ENCODE results near the gene SNAPC1. TPM values are rescaled to one million over a fixed set of nuclear protein-coding genes. Genes with fewer than 3 reads are reported as not detected.

The SNAPC1 gene
- total RNA-seq, 1 experiment from 2014 or later: 37.4 TPM

DNA sequence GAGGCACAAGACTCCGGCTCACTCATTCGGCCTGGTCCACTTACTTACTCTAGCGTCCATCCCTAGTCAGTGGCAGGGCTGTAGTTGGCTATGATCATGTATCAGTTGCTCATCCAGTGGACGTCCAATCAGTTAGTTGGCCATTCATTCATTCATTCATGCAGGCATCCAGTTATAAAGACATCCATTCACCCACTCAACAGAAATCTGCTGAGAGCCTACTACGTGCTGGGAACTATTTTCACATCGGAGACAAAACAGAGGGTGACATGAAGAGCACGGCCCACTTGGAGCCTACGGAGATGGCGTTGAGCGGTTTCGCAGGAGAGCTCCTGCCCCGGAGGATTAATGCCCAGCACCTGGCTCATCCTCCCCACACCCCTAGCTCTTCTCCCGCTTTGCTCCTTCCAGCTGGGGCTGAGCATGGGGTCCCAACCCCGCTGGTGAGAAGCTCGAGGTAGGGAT, 49.7 kb downstream of the SNAPC1 start:
- DNase-seq (ENCODE audit: low read depth): no peak

- DNase-seq (ENCODE audit: low read depth): no peak
Observed at GRCh38 chr14:61812347-61813095, 50.3 kb downstream of the SNAPC1 start, which contains the start of gene SYT16. SYT16 (plus strand) TSS chr14:61812703.

DNA sequence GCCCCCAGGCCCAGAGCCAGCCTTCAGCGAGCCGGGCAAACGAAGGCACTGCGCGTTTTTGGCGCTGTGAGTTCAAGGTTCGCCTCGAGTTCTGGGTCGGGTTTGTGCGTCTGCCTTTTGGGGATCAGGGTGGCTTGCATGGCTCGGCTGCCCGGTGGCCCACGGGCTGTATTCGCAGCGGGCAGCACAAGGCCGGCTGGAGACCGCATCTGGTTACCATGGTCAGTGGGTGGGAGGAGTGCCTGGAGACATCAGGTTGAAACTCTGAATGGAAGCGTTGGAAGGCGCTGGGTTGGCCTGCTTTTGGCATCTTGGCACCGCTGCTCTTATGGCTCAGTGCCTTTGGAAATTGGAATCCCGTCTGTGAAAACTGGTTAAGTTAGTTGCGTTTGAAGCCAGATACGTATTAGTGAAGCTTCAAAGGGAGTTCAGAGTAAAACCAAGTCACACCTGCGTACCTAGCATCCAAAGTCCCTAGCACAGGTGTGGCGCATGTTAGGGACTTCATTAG, 50.9 kb downstream of the SNAPC1 start:
- no peak for DNase-seq (ENCODE audit: low read depth)

DNA sequence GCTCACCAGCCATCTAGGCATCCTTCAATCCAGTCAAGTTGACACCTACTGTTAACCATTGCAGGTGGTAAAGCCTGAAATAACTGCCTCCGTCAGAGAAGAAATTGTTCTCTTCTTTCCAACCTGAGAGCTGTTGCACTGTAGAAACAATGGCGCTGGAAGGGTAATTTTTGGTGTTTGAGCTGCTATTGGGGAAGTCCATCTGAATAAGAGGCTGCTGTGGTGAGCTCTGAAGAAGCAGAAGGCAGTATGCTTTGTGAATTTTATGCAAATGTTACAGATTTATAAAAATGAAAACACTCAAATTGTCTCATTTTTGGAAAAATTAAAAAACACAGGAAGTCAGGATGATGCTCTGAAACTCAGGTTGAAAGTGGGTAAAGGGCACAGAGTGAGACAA, 60.2 kb downstream of the SNAPC1 start:
- DNase-seq (ENCODE audit: low read depth): no peak

GRCh38 chr14:61832783-61833182, 70.6 kb downstream of the SNAPC1 start:
- DNase-seq (ENCODE audit: low read depth): no peak

- DNase-seq (ENCODE audit: low read depth): no peak
Observed at GRCh38 chr14:61836184-61836583, 74.0 kb downstream of the SNAPC1 start.

DNA sequence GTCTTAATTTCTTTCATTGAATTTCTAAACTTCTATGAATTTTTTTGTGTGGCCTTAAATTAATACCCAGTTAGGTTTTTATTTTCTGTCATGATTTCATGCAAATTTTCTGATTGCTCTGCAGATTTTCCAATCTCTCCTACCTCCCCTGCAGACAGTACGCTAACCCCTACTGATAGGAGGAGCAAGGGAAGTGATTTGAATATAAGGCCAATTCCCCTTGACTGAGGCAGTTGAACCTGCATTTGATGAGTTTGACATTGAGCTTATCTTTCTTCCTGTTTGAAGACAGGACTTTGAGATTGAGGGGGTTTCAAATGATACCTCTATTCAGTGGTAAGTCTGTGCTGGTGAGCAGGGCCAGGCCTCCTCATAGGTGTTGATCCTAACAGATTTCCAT, 74.6 kb downstream of the SNAPC1 start:
- DNase-seq (ENCODE audit: low read depth): no peak

DNA sequence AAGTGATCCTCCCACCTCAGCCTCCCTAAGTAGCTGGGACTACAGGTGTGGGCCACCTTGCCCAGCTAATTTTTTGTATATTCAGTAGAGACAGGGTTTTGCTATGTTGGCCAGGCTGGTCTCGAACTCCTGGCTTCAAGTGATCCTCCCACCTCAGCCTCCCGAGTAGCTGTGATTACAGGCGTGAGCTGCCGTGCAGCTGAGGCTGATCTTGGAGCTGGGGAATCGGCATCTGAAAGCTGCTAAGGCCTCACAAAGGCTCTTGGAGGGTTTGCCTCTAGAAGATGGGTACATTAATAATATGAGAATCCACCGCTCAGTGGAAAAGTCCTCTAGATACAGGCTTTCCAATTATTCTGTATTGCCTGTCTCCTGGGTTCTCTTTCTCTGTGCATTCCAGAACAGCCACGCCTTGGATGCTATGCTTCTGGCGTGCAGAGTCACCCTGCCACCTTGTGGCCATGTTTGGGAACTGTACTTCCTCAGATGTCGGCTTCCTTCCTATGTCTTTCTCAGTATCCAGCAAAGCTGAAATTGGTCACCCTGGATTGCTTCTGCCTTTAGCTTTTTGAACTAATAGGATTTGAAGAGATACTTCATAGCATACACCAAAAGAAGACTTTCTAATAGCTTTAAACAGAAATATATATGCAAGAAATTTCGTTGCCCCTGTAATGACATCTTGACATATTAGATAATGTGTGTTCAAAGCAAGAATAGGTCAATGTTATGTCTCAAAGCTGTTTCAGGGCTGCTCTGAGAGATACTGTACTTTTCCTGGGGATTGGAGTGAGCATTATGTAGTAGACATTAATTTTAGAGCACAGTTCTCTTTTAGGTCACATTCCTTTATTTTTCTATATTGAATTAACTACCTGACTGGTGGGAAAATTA, 75.4 kb downstream of the SNAPC1 start:
- peak; percentile 66 for DNase-seq (ENCODE audit: low read depth)

DNA sequence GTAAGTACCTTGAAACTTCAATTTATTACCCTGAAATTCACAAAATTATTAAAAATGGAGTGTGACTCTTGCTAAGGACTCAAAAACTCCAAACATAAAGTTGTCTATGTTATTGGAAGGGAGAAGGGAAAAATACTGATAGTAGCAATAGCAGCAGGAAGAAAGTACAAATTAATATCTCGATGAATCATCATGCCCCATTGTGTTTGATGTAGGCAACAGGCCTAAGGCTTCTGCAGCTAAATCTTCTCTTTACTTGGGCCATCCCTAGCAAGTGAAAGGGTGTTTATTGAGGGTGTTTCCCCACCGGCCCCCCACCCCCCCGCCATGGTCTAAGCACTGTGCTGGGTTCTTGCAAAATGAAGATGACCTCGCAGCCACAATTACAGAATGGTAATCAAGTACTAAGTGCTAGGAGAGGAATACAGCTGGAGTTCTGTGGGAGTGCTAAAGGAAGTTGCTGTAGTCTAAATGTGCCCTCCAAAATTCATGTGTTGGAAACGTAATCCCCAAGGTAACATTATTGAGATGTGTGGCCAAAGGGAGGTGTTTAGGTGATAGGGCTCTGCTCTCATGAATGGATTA, 76.5 kb downstream of the SNAPC1 start:
- DNase-seq (ENCODE audit: low read depth): no peak

- no peak for DNase-seq (ENCODE audit: low read depth)
Observed at GRCh38 chr14:61839507-61839906, 77.3 kb downstream of the SNAPC1 start.

DNA sequence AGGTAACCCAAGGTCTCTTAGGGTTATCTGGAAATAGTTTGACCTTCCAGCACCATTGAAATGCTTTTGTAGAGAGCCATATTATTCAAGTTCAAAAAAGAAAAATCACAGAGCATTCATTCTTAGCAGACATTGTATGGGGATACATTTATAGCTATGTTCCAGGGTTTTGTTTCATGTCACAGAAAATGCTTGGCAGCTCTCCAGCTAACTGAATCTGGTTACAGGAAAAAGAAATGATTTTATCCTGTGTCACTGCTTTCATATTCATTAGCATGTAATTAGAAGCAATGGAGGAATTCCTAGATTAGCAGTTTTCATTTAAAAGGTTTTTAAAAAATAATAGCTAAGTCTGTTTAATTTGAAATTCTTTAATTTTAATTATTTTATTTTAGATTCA, 78.9 kb downstream of the SNAPC1 start:
- no peak for DNase-seq (ENCODE audit: low read depth)

Other genes starting within 250 kb of the SNAPC1 start
- gene HIF1A, start 66.9 kb upstream of the SNAPC1 start, total RNA-seq (2014; rRNA removed; shearing (Covaris generic)): 194 and 270 TPM in 2 replicates
- gene SYT16, start 50.3 kb downstream of the SNAPC1 start, total RNA-seq (2014; rRNA removed; shearing (Covaris generic)): under 0.01 TPM in 2 replicates

Data from RPMI7951 (cell line).